ENCODE measurements around the gene COL26A1. TPM values are rescaled to one million over a fixed set of nuclear protein-coding genes. Genes with fewer than 3 reads are reported as not detected.
"Not testable (repeated sequence)": the region's sequence is repeated elsewhere in the genome, so short reads cannot be mapped to it uniquely, and the experiment has no call there.

The COL26A1 gene
- total RNA-seq (2014; rRNA removed) = not detected in 2 replicates
- not detected for polyA plus RNA-seq (2012)

- no peak for DNase-seq (ENCODE audit: low read depth)
Measured at GRCh38 chr7:101362334-101363195, at the start of gene COL26A1. TSS of gene COL26A1 (plus strand) at chr7:101362875. CDS start at chr7:101363033, 158 bp downstream.

GRCh38 chr7:101315336-101315735, 47.3 kb upstream of the COL26A1 start:
- peak; percentile 57 for DNase-seq (ENCODE audit: low read depth)

GRCh38 chr7:101319401-101319800, 43.3 kb upstream of the COL26A1 start:
- DNase-seq (ENCODE audit: low read depth) = peak; percentile 65

- peak; percentile 91 for DNase-seq (ENCODE audit: low read depth)
Measured at GRCh38 chr7:101321491-101322401, 40.9 kb upstream of the COL26A1 start, which contains the start of gene IFT22. TSS of gene IFT22 (minus strand) at chr7:101321812. CDS start at chr7:101321709, 103 bp downstream.

- DNase-seq (ENCODE audit: low read depth) = no peak
Measured at GRCh38 chr7:101328159-101328558, 34.5 kb upstream of the COL26A1 start.

- no peak for DNase-seq (ENCODE audit: low read depth)
Measured at GRCh38 chr7:101330011-101330484, 32.6 kb upstream of the COL26A1 start.

- no peak for DNase-seq (ENCODE audit: low read depth)
Measured at GRCh38 chr7:101332026-101332425, 30.6 kb upstream of the COL26A1 start.

GRCh38 chr7:101333912-101334311, 28.8 kb upstream of the COL26A1 start:
- no peak for DNase-seq (ENCODE audit: low read depth)

- no peak for DNase-seq (ENCODE audit: low read depth)
Measured at GRCh38 chr7:101340379-101340778, 22.3 kb upstream of the COL26A1 start.

- DNase-seq (ENCODE audit: low read depth) = no peak
Measured at GRCh38 chr7:101342892-101343291, 19.8 kb upstream of the COL26A1 start.

GRCh38 chr7:101347477-101347876, 15.2 kb upstream of the COL26A1 start:
- no peak for DNase-seq (ENCODE audit: low read depth)

GRCh38 chr7:101348456-101349067, 14.1 kb upstream of the COL26A1 start:
- not testable (repeated sequence) for DNase-seq (ENCODE audit: low read depth)

GRCh38 chr7:101349300-101349699, 13.4 kb upstream of the COL26A1 start:
- not testable (repeated sequence) for DNase-seq (ENCODE audit: low read depth)

GRCh38 chr7:101352920-101353308, 9.8 kb upstream of the COL26A1 start:
- no peak for DNase-seq (ENCODE audit: low read depth)

- DNase-seq (ENCODE audit: low read depth) = no peak
Measured at GRCh38 chr7:101357433-101357832, 5.2 kb upstream of the COL26A1 start.

- DNase-seq (ENCODE audit: low read depth) = no peak
Measured at GRCh38 chr7:101363196-101363733, 590 bp downstream of the COL26A1 start.

GRCh38 chr7:101363734-101364374, 1.2 kb downstream of the COL26A1 start:
- DNase-seq (ENCODE audit: low read depth) = peak; percentile 46

- DNase-seq (ENCODE audit: low read depth) = no peak
Measured at GRCh38 chr7:101365956-101366355, 3.3 kb downstream of the COL26A1 start.

GRCh38 chr7:101367676-101368075, 5.0 kb downstream of the COL26A1 start:
- no peak for DNase-seq (ENCODE audit: low read depth)

GRCh38 chr7:101368422-101369165, 5.9 kb downstream of the COL26A1 start:
- no peak for DNase-seq (ENCODE audit: low read depth)

Measured in LHCN-M2 (cell line).